Endothelial cell of umbilical vein (primary cell): Measurements from ENCODE around the gene SLC33A1. TPM values are rescaled to one million over a fixed set of nuclear protein-coding genes. Genes with fewer than 3 reads are reported as not detected.

Source experiments
- BruUV-seq: library from RNA; stranded (reverse); fragments of 400-500 nt; replicated peaks from 2 replicates; lab custom pipeline; 2021; lab: Mats Ljungman, UMichigan
- CTCF ChIA-PET: fragments of 300-600, 350-600 bp; sonication (Branson Sonifier 250); formaldehyde crosslinking; loops from one replicate; lab custom pipeline; 2021; ENCODE audit warnings: antibody characterized with exemption, inconsistent platforms; lab: Charles Lee
- POLR2A ChIA-PET: fragments of 300-600, 350-600 bp; sonication (Branson Sonifier 250); formaldehyde crosslinking; loops from one replicate; lab custom pipeline; 2021; ENCODE audit warnings: antibody characterized with exemption, inconsistent platforms; lab: Charles Lee
- DNase-seq: peaks from one replicate; pipeline ENCODE4 v3.0.0-alpha.2; 2011; ENCODE audit warnings: low read depth, low spot score
- FAIRE-seq: peaks from 2 replicates; lab custom pipeline; 2011; peaks lifted over from hg19 to GRCh38; lab: Jason Lieb, UNC
- H2AFZ ChIP-seq: 2 replicates; pipeline ENCODE4 v1.6.0; 2012; ENCODE audit warnings: low read depth, low read length, control low read depth, inconsistent platforms
- H3K27ac ChIP-seq: 2 replicates; pipeline ENCODE4 v1.5.1; 2011; ENCODE audit warnings: low read depth, mild to moderate bottlenecking, control low read depth, low read length, moderate library complexity; ENCODE audit not compliant: insufficient read depth
- H3K27me3 ChIP-seq, 2 experiments: 2 replicates each; pipeline versions ENCODE4 v1.6.0 to v1.6.1; 2011; ENCODE audit warnings: low read length in 2 of 2, mixed read lengths in 1 of 2; ENCODE audit not compliant: control insufficient read depth in 2 of 2, insufficient read depth in 2 of 2
- H3K36me3 ChIP-seq, 2 experiments: 2 replicates in 1 of 2; 3 replicates in 1 of 2; pipeline ENCODE4 v1.5.1; 2011; ENCODE audit warnings: low read length in 2 of 2, mild to moderate bottlenecking in 1 of 2, moderate library complexity in 1 of 2; ENCODE audit not compliant: control insufficient read depth in 2 of 2, insufficient read depth in 2 of 2; ENCODE audit errors: extremely low read depth in 1 of 2
- H3K4me1 ChIP-seq: 3 replicates; pipeline ENCODE4 v1.5.1; 2011; ENCODE audit warnings: mild to moderate bottlenecking, low read length; ENCODE audit not compliant: control insufficient read depth, insufficient read depth; ENCODE audit errors: extremely low read depth
- H3K4me2 ChIP-seq: 2 replicates; pipeline ENCODE4 v1.6.1; 2011; ENCODE audit warnings: low read length, control low read depth, mixed read lengths; ENCODE audit not compliant: insufficient read depth
- H3K4me3 ChIP-seq, 3 experiments: fragments of 200-600 bp in 1 of 3; sonication (generic), shearing (Covaris generic) in 1 of 3; replicated peaks in 1 of 3; 2 replicates each; pipeline ENCODE4 v1.5.1; 2011 to 2016; ENCODE audit warnings: control low read depth in 3 of 3, low read length in 3 of 3, mild to moderate bottlenecking in 2 of 3, inconsistent platforms in 1 of 3, low read depth in 1 of 3, moderate library complexity in 1 of 3; ENCODE audit not compliant: insufficient read depth in 1 of 3
- H3K79me2 ChIP-seq: 2 replicates; pipeline ENCODE4 v1.6.0; 2012; ENCODE audit warnings: low read length, inconsistent platforms; ENCODE audit not compliant: control insufficient read depth, insufficient read depth
- H3K9ac ChIP-seq: replicated peaks from 2 replicates; pipeline ENCODE3; 2011; ENCODE audit warnings: low read length, control low read depth; ENCODE audit not compliant: insufficient read depth; ENCODE audit errors: extremely low read depth
- H3K9me1 ChIP-seq: replicated peaks from 3 replicates; pipeline ENCODE4 v1.6.0; 2011; ENCODE audit warnings: mild to moderate bottlenecking, low read length; ENCODE audit not compliant: control insufficient read depth, insufficient read depth; ENCODE audit errors: extremely low read depth
- H3K9me3 ChIP-seq: replicated peaks from 2 replicates; pipeline ENCODE4 v1.5.1; 2012; ENCODE audit warnings: low read length, inconsistent platforms; ENCODE audit not compliant: control insufficient read depth, insufficient read depth
- H4K20me1 ChIP-seq: replicated peaks from 2 replicates; pipeline ENCODE3; 2011; ENCODE audit warnings: mild to moderate bottlenecking, low read length; ENCODE audit not compliant: control insufficient read depth, insufficient read depth; ENCODE audit errors: extremely low read depth
- EZH2 ChIP-seq: IDR thresholded peaks from 2 replicates; pipeline ENCODE4 v1.6.1; 2012; ENCODE audit warnings: borderline replicate concordance, low read depth, mild to moderate bottlenecking, moderate library complexity, low read length, inconsistent platforms; ENCODE audit not compliant: severe bottlenecking
- FOS ChIP-seq: IDR thresholded peaks from 2 replicates; pipeline ENCODE4 v1.6.1; 2011; ENCODE audit warnings: mild to moderate bottlenecking, low read length, moderate library complexity, borderline replicate concordance; ENCODE audit not compliant: insufficient read depth
- GATA2 ChIP-seq: IDR thresholded peaks from 2 replicates; pipeline ENCODE4 v1.7.0; 2011; ENCODE audit warnings: low read depth, mild to moderate bottlenecking, moderate library complexity, mixed read lengths, low read length; ENCODE audit not compliant: insufficient read length, insufficient read depth
- JUN ChIP-seq: IDR thresholded peaks from 2 replicates; pipeline ENCODE4 v1.6.1; 2011; ENCODE audit warnings: borderline replicate concordance, low read depth; ENCODE audit not compliant: insufficient read length, insufficient read depth
- MYC ChIP-seq: IDR thresholded peaks from one replicate; pipeline ENCODE4 v1.6.1; 2011; ENCODE audit warnings: mild to moderate bottlenecking, low read depth, low read length
- POLR2A ChIP-seq: IDR thresholded peaks from 2 replicates; pipeline ENCODE4 v1.6.1; 2012; ENCODE audit warnings: low read depth, mild to moderate bottlenecking, control low read depth, low read length
- dilution Hi-C: fragments of 300-500 bp; cut with MboI; formaldehyde crosslinking; loops from one replicate; pipeline ENCODE4 v1.15.0; 2019; ENCODE audit warnings: low sequenced_read_pairs; ENCODE audit not compliant: extremely low pct_ligation_motif_present
- intact Hi-C: fragments of 100-400 bp; cut with micrococcal nuclease; formaldehyde crosslinking; loops from one replicate; pipeline ENCODE4 v1.10.0; 2022
- polyA plus RNA-seq, 4 experiments: library from polyadenylated mRNA; depleted of rRNA in 3 of 4; stranded (reverse) in 3 of 4; unstranded in 1 of 4; fragments of >200 nt; gene quantifications; 2 replicates each; pipeline versions ENCODE4 v1.2.1 to v1.2.3, GENCODE V29; 2011 to 2012; ENCODE audit warnings: missing spikeins in 1 of 4
- total RNA-seq: library from RNA; stranded (reverse); gene quantifications from 2 replicates; pipeline ENCODE4 v1.2.3, GENCODE V29; 2021
- TF ChIP-seq, protein P1 (sequence below), 2 donors: IDR thresholded peaks; 1 replicate in 1 of 2; 2 replicates in 1 of 2; pipeline ENCODE4 v1.5.1; 2011; ENCODE audit warnings: low read length in 2 of 2, mild to moderate bottlenecking in 2 of 2, moderate library complexity in 2 of 2, control low read depth in 1 of 2, inconsistent platforms in 1 of 2, low read depth in 1 of 2; ENCODE audit not compliant: insufficient read depth in 1 of 2; ENCODE audit errors: extremely low read depth in 1 of 2
- TF ChIP-seq, protein P2 (sequence below): IDR thresholded peaks from 2 replicates; pipeline ENCODE4 v1.6.1; 2011; ENCODE audit not compliant: insufficient read depth, insufficient read length

SLC33A1 gene
- total and polyA plus RNA-seq, 2 donors (not counting 3 experiments of a cell fraction or from before 2014, with no cell fraction given) = 28.4 to 30.3 TPM

DNA sequence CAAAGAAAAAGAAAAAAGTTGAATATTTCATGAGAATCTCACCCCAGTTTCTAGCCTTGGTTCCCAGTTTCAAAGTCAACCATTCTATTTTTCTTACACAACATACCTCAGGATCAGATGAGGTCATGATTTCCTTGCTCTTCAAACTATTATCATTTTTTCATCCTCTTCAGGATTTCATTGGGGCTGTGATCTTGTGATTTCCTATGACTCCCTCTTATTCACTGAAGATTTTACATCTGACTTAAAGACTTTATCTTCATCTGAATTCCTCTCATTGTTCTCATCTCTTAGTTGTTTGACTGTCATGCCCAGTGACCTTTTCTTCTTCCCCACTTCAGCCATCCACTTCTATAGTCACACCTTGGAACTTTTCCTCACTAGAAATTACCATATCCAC is 45.0 kb downstream of the SLC33A1 start:
- Histone ChIP-seq H4K20me1 (no peaks in the 10 kb centered on the region), H3K9ac (no peak overlapping the region), H3K79me2 (no peaks in the 10 kb centered on the region), H3K4me1 (peaks cover 6% of the 10 kb centered on the region), H3K27ac (no peak overlapping the region), H3K4me3 (no peak overlapping the region), H3K9me3 (no peaks in the 10 kb centered on the region), H3K4me2 (no peak overlapping the region), H2AFZ (no peak overlapping the region), H3K36me3 (no peaks in the 10 kb centered on the region), H3K27me3 (no peaks in the 10 kb centered on the region), H3K9me1 (peaks cover 2% of the 10 kb centered on the region)
- ChIA-PET POLR2A (no interaction called here), CTCF (no interaction called here)
- DNase-seq (no peak), FAIRE-seq (no peak)
- dilution Hi-C loops = no loop called here
- intact Hi-C loops = loop anchor here (5.0 kb wide), 1 partner anchor 83 kb away; no protein-coding TSS in a partner anchor
- no TSS peak for BruUV-seq
- TF ChIP-seq, protein P1, sequence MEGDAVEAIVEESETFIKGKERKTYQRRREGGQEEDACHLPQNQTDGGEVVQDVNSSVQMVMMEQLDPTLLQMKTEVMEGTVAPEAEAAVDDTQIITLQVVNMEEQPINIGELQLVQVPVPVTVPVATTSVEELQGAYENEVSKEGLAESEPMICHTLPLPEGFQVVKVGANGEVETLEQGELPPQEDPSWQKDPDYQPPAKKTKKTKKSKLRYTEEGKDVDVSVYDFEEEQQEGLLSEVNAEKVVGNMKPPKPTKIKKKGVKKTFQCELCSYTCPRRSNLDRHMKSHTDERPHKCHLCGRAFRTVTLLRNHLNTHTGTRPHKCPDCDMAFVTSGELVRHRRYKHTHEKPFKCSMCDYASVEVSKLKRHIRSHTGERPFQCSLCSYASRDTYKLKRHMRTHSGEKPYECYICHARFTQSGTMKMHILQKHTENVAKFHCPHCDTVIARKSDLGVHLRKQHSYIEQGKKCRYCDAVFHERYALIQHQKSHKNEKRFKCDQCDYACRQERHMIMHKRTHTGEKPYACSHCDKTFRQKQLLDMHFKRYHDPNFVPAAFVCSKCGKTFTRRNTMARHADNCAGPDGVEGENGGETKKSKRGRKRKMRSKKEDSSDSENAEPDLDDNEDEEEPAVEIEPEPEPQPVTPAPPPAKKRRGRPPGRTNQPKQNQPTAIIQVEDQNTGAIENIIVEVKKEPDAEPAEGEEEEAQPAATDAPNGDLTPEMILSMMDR (IDR thresholded peaks at IDR 0.05; ENCODE audit: extremely low read depth in 1 of 2, insufficient read depth in 1 of 2, low read depth in 1 of 2, low read length in 2 of 2) = no peak
- peak; percentile 35 for TF ChIP-seq FOS

DNA sequence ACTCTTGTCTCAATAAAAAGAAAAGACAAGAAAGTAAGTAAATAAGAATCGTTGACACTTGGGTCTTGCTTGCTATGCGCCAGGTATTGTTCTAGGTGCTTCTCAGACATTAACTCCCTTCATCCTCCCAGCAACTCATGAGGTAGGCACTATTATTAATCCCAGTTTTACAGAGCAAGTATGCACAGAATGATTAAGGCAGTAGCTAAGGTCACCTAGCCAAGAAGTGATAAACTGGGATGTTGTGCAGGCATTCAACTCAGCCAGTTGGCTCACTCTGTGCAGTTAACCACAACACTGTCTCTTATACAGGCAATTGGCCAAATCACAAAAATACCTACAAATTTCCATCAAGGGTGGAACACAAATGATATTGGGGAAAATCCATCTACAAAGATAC is 46.4 kb downstream of the SLC33A1 start:
- Histone ChIP-seq H3K4me1 (peaks cover 6% of the 10 kb centered on the region), H3K9ac (no peak overlapping the region), H2AFZ (no peak overlapping the region), H3K36me3 (no peaks in the 10 kb centered on the region), H3K27ac (no peak overlapping the region), H4K20me1 (no peaks in the 10 kb centered on the region), H3K4me3 (no peak overlapping the region), H3K9me3 (no peaks in the 10 kb centered on the region), H3K4me2 (no peak overlapping the region), H3K27me3 (no peaks in the 10 kb centered on the region), H3K9me1 (peaks cover 2% of the 10 kb centered on the region), H3K79me2 (no peaks in the 10 kb centered on the region)
- no TSS peak for BruUV-seq
- FAIRE-seq = no peak
- POLR2A ChIA-PET = no interaction called here
- CTCF ChIA-PET = no interaction called here
- no peak for DNase-seq
- intact Hi-C loops (loop anchor here (2.0 to 5.0 kb wide), 2 partner anchors 59 to 84 kb away; no protein-coding TSS in a partner anchor), dilution Hi-C loops (no loop called here)
- TF ChIP-seq POLR2A (no peak), MYC (no peak), JUN (no peak), EZH2 (no peak), GATA2 (no peak), FOS (no peak)
- TF ChIP-seq, protein P2, sequence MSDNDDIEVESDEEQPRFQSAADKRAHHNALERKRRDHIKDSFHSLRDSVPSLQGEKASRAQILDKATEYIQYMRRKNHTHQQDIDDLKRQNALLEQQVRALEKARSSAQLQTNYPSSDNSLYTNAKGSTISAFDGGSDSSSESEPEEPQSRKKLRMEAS = no peak
- TF ChIP-seq, protein P1 (IDR thresholded peaks at IDR 0.05; ENCODE audit: extremely low read depth in 1 of 2, insufficient read depth in 1 of 2, low read depth in 1 of 2, low read length in 2 of 2) = no peak
